Measurements from ENCODE around the gene ECI2.
"Not testable (repeated sequence)": the region's sequence is repeated elsewhere in the genome, so short reads cannot be mapped to it uniquely, and the experiment has no call there.

The ECI2 gene

GRCh38 chr6:4101298-4101697 lies 34.1 kb downstream of the ECI2 start:
- no peaks in the 10 kb centered on the region for H3K9me3 ChIP-seq (ENCODE audit: insufficient read depth, low read depth, low read length)
- no peaks in the 10 kb centered on the region for H3K36me3 ChIP-seq (ENCODE audit: insufficient read depth, low read length)
- H3K4me3 ChIP-seq (ENCODE audit: low read length), result no peak overlapping the region
- no peak overlapping the region for H3K9ac ChIP-seq (ENCODE audit: low read depth, low read length)
- WGBS, result 74% methylated on average over 3 of the region's 3 CpGs
- no peaks in the 10 kb centered on the region for H3K27me3 ChIP-seq (ENCODE audit: insufficient read depth, low read length)
- H3K27ac ChIP-seq (ENCODE audit: low read depth, low read length), result no peak overlapping the region
- H3K4me1 ChIP-seq (ENCODE audit: insufficient read depth, low read length), result no peaks in the 10 kb centered on the region

GRCh38 chr6:4100655-4101054 lies 34.7 kb downstream of the ECI2 start:
- H3K27me3 ChIP-seq (ENCODE audit: insufficient read depth, low read length), result no peaks in the 10 kb centered on the region
- no peak overlapping the region for H3K27ac ChIP-seq (ENCODE audit: low read depth, low read length)
- no peaks in the 10 kb centered on the region for H3K4me1 ChIP-seq (ENCODE audit: insufficient read depth, low read length)
- H3K9me3 ChIP-seq (ENCODE audit: insufficient read depth, low read depth, low read length), result no peaks in the 10 kb centered on the region
- 92% methylated on average over 4 of the region's 5 CpGs for WGBS
- no peak overlapping the region for H3K9ac ChIP-seq (ENCODE audit: low read depth, low read length)
- no peak overlapping the region for H3K4me3 ChIP-seq (ENCODE audit: low read length)
- no peaks in the 10 kb centered on the region for H3K36me3 ChIP-seq (ENCODE audit: insufficient read depth, low read length)

- Histone ChIP-seq H3K4me3 (ENCODE audit: low read length) (no peak overlapping the region), H3K9ac (ENCODE audit: low read depth, low read length) (no peak overlapping the region), H3K27ac (ENCODE audit: low read depth, low read length) (no peak overlapping the region), H3K36me3 (ENCODE audit: insufficient read depth, low read length) (no peaks in the 10 kb centered on the region), H3K4me1 (ENCODE audit: insufficient read depth, low read length) (no peaks in the 10 kb centered on the region), H3K9me3 (ENCODE audit: insufficient read depth, low read depth, low read length) (no peaks in the 10 kb centered on the region), H3K27me3 (ENCODE audit: insufficient read depth, low read length) (no peaks in the 10 kb centered on the region)
- 86% methylated on average over 1 of the region's 1 CpG for WGBS
These were observed 42.1 kb downstream of the ECI2 start for GRCh38 chr6:4093288-4093687.

- Histone ChIP-seq H3K27ac (ENCODE audit: low read depth, low read length) (no peak overlapping the region), H3K9ac (ENCODE audit: low read depth, low read length) (no peak overlapping the region), H3K27me3 (ENCODE audit: insufficient read depth, low read length) (no peaks in the 10 kb centered on the region), H3K4me1 (ENCODE audit: insufficient read depth, low read length) (no peaks in the 10 kb centered on the region), H3K4me3 (ENCODE audit: low read length) (no peak overlapping the region), H3K36me3 (ENCODE audit: insufficient read depth, low read length) (no peaks in the 10 kb centered on the region), H3K9me3 (ENCODE audit: insufficient read depth, low read depth, low read length) (no peaks in the 10 kb centered on the region)
- 98% methylated on average over 7 of the region's 7 CpGs for WGBS
These were observed 43.4 kb downstream of the ECI2 start for GRCh38 chr6:4091941-4092340.

- not testable (repeated sequence) for H3K36me3 ChIP-seq (ENCODE audit: insufficient read depth, low read length); H3K9me3 ChIP-seq (ENCODE audit: insufficient read depth, low read depth, low read length); H3K4me3 ChIP-seq (ENCODE audit: low read length); H3K27me3 ChIP-seq (ENCODE audit: insufficient read depth, low read length); H3K27ac ChIP-seq (ENCODE audit: low read depth, low read length); H3K4me1 ChIP-seq (ENCODE audit: insufficient read depth, low read length); H3K9ac ChIP-seq (ENCODE audit: low read depth, low read length)
- 96% methylated on average over 26 of the region's 26 CpGs for WGBS
These were observed 45.3 kb downstream of the ECI2 start for GRCh38 chr6:4090043-4090442.

- Histone ChIP-seq H3K9me3 (ENCODE audit: insufficient read depth, low read depth, low read length) (no peaks in the 10 kb centered on the region), H3K4me1 (ENCODE audit: insufficient read depth, low read length) (no peaks in the 10 kb centered on the region), H3K9ac (ENCODE audit: low read depth, low read length) (no peak overlapping the region), H3K27me3 (ENCODE audit: insufficient read depth, low read length) (no peaks in the 10 kb centered on the region), H3K4me3 (ENCODE audit: low read length) (no peak overlapping the region), H3K36me3 (ENCODE audit: insufficient read depth, low read length) (no peaks in the 10 kb centered on the region), H3K27ac (ENCODE audit: low read depth, low read length) (no peak overlapping the region)
- 93% methylated on average over 7 of the region's 7 CpGs for whole genome bisulfite sequencing
These were observed 46.7 kb downstream of the ECI2 start for GRCh38 chr6:4088704-4089103.

GRCh38 chr6:4085332-4085700 lies 50.1 kb downstream of the ECI2 start:
- H3K9me3 ChIP-seq (ENCODE audit: insufficient read depth, low read depth, low read length), result no peaks in the 10 kb centered on the region
- no peaks in the 10 kb centered on the region for H3K27me3 ChIP-seq (ENCODE audit: insufficient read depth, low read length)
- no peak overlapping the region for H3K9ac ChIP-seq (ENCODE audit: low read depth, low read length)
- H3K27ac ChIP-seq (ENCODE audit: low read depth, low read length), result no peak overlapping the region
- H3K4me1 ChIP-seq (ENCODE audit: insufficient read depth, low read length), result no peaks in the 10 kb centered on the region
- no CpG with 5 or more reads among the region's 1 CpG for WGBS
- H3K36me3 ChIP-seq (ENCODE audit: insufficient read depth, low read length), result no peaks in the 10 kb centered on the region
- H3K4me3 ChIP-seq (ENCODE audit: low read length), result no peak overlapping the region

GRCh38 chr6:4084444-4085331 lies 50.7 kb downstream of the ECI2 start:
- Histone ChIP-seq H3K4me3 (ENCODE audit: low read length) (no peak overlapping the region), H3K27me3 (ENCODE audit: insufficient read depth, low read length) (no peaks in the 10 kb centered on the region), H3K9ac (ENCODE audit: low read depth, low read length) (no peak overlapping the region), H3K9me3 (ENCODE audit: insufficient read depth, low read depth, low read length) (no peaks in the 10 kb centered on the region), H3K27ac (ENCODE audit: low read depth, low read length) (no peak overlapping the region), H3K36me3 (ENCODE audit: insufficient read depth, low read length) (no peaks in the 10 kb centered on the region), H3K4me1 (ENCODE audit: insufficient read depth, low read length) (no peaks in the 10 kb centered on the region)
- 89% methylated on average over 8 of the region's 9 CpGs for WGBS

GRCh38 chr6:4078691-4079471 lies 56.5 kb downstream of the ECI2 start, which contains the start of gene FAM217A:
Gene FAM217A, minus strand, starts transcription at chr6:4079137. Its CDS starts 1,723 bp downstream, at chr6:4077414.
- Histone ChIP-seq H3K36me3 (ENCODE audit: insufficient read depth, low read length) (no peaks in the 10 kb centered on the region), H3K4me1 (ENCODE audit: insufficient read depth, low read length) (no peaks in the 10 kb centered on the region), H3K27me3 (ENCODE audit: insufficient read depth, low read length) (no peaks in the 10 kb centered on the region), H3K4me3 (ENCODE audit: low read length) (no peak within 1 kb of the TSS), H3K9ac (ENCODE audit: low read depth, low read length) (no peak within 1 kb of the TSS), H3K27ac (ENCODE audit: low read depth, low read length) (no peak within 1 kb of the TSS), H3K9me3 (ENCODE audit: insufficient read depth, low read depth, low read length) (no peaks in the 10 kb centered on the region)
- WGBS, result 96% methylated on average over 91 of the region's 91 CpGs

- Histone ChIP-seq H3K9ac (ENCODE audit: low read depth, low read length) (no peak overlapping the region), H3K9me3 (ENCODE audit: insufficient read depth, low read depth, low read length) (no peaks in the 10 kb centered on the region), H3K36me3 (ENCODE audit: insufficient read depth, low read length) (no peaks in the 10 kb centered on the region), H3K4me1 (ENCODE audit: insufficient read depth, low read length) (no peaks in the 10 kb centered on the region), H3K27ac (ENCODE audit: low read depth, low read length) (no peak overlapping the region), H3K4me3 (ENCODE audit: low read length) (no peak overlapping the region), H3K27me3 (ENCODE audit: insufficient read depth, low read length) (no peaks in the 10 kb centered on the region)
- WGBS, result over 99% methylated on average over 5 of the region's 6 CpGs
These were observed 60.7 kb downstream of the ECI2 start for GRCh38 chr6:4074478-4075235.

GRCh38 chr6:4071330-4071729 lies 64.0 kb downstream of the ECI2 start:
- H3K27ac ChIP-seq (ENCODE audit: low read depth, low read length), result no peak overlapping the region
- no peaks in the 10 kb centered on the region for H3K36me3 ChIP-seq (ENCODE audit: insufficient read depth, low read length)
- 79% methylated on average over 4 of the region's 4 CpGs for WGBS
- no peaks in the 10 kb centered on the region; the same call in none of the 2 replicates for H3K4me1 ChIP-seq (ENCODE audit: insufficient read depth, low read length)
- no peak overlapping the region for H3K9ac ChIP-seq (ENCODE audit: low read depth, low read length)
- no peaks in the 10 kb centered on the region for H3K9me3 ChIP-seq (ENCODE audit: insufficient read depth, low read depth, low read length)
- H3K27me3 ChIP-seq (ENCODE audit: insufficient read depth, low read length), result no peaks in the 10 kb centered on the region
- H3K4me3 ChIP-seq (ENCODE audit: low read length), result no peak overlapping the region

Data from HUES64 (cell line).